Stimulated activated CD8-positive, alpha-beta memory T cell treated with anti-CD3 and anti-CD28 coated beads, Interleukin-15, amount 100 ng/mL, for 24 hours (primary cell): ENCODE results near the gene STAB2.

Source experiments
- DNase-seq: peaks from one replicate; pipeline ENCODE4 v3.0.0-alpha.2; 2020; ENCODE audit warnings: low read depth

Gene STAB2

GRCh38 chr12:103782399-103782798 is 195.3 kb downstream of the STAB2 start:
- no peak for DNase-seq

DNA sequence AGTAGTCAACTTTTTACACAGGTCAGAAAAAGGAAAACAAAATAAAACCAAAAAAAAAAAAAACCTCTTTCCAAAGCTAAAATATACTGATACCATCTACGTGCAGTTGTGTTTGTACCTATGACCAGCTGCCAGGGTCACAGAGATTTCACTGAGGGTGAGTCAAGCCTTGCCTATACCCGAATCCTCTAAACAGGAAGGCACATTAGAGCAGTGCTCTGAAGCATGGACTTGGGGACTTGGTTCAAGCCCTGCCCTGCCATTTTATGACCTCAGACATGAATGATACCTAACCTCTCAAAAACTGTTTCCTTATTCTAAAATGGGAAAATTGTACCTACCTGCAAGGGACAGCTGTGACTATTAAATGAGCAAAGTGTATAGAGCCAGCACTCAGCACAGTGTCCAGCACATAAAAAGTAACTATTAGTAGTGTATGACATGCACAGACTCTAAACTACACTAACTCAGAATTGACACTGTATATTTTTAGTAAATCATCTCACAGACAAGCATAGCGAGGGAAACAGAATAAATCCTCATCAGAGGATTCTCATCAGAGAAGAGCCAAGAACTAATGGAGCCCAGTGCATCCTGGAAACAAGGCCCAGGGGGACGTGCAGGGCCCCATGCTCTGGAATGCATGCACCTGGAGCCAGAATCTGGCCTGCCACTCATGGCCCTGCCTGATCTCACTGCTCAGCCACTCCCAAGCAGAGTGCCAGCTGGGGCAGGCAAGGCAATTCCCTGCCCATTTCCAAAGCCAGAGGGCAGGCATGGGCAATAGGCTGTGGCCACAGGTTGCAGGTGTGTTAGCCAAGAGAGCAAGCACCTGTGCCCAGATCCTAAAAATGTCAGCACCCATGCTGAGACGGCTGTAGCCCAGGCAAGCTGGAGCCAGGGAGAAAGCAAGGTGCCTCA is 196.9 kb downstream of the STAB2 start:
- DNase-seq: no peak

DNA sequence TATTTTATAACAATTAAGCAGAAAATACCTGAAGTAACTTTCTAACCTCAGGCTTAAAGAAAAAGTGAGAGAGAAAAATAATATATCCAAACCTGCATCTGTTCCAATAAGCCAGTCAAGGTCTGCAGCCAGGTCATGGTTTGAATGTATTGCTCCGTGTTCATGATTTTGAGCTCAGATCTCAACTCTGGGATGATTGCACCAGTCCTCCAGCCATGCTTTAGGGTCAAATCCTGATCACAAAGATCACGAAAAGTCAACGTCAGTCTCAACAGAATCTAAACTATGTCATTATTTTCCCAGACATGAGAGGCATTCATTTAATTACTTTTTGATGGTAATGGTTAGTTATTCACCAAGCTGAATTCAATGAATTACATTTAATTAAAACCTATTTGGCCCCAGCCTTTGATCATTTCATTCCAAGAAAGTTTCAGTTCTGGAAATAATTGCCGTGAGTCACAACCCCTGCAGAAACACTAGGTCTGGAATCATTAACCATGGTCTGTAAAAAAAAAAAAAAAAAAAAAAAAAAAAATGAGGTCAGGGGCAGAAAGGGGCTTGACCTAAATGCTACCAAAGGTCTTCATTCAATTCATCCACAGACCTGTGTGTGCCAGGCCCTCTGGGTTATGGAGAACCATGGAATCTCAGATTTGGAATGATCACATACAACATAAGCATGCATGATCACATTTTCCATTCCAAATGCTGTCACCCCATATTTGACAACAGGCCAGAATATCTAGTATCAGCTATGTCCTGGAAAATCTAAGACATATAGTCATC is 198.4 kb downstream of the STAB2 start:
- no peak for DNase-seq

- no peak for DNase-seq
Observed at GRCh38 chr12:103786201-103786600, 199.1 kb downstream of the STAB2 start.

DNA sequence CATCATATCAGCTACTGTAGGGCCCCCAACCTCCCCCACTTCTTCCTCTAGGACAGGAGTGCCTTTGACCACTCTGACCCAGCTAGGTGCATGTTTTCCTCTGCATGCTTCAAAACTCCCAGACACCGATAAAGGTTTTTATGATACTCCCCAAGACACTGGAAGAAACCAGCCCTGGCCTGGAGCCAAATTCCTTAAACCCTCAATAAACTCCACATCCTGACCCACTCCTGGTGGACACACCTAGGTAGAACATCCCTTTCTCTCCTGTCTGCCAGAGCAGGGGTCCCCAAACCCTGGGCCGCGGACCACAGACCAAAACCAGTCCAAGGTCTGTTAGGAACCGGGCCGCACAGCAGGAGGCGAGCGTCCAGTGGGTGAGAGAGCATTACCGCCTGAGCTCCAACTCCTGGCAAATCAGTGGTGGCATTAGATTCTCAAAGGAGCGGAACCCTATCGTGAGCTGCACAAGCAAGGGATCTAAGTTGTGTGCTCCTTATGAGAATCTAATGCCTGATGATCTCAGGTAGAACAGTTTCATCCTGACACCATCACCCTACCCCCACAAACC is 204.4 kb downstream of the STAB2 start:
- no peak for DNase-seq

- no peak for DNase-seq
Observed at GRCh38 chr12:103793046-103793445, 206.0 kb downstream of the STAB2 start.

DNA sequence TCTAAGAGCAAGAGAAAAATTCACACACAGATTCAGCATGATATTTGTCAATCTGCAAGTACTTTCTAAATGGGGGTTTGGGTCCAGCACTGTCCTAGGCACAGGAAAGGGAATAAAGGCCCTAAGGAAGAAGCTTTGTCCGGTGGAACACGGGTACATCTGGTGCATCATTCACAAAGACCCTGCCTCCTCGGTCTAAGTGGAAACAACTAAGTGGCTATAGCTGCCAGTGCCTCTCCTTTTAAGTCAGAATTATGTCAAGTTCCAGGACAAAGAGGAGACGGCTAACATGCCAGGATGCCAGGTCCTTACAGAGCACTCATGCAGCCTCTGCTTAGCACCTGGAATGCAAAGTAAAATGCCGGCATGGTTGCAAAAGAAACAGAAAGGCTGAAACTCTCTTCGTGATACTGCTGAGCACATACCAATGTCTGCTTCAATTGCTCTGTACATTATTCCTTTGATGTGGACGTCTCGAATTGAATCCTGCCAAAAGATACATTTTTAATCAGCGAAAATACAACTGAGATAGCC is 206.5 kb downstream of the STAB2 start:
- no peak for DNase-seq

GRCh38 chr12:103794309-103795213 is 207.5 kb downstream of the STAB2 start:
- DNase-seq: no peak

DNA sequence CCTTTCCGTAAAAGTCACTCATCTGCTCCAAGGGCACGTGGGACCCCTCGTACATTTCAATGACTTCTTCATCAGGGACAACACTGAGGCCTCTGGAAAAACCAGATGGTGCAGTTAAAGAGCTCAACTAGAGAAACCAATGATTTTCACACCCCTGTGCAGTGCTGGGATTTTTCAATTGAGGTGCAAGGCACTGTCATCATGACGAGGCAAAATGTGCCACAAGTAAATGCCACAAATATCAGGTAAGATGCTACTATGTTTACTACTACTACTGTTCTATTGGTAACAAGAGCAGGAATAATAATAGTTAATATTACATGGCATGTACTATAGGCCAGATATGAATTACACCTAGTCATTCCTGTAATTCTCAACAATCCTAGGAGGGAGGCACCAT is 211.5 kb downstream of the STAB2 start:
- no peak for DNase-seq

- no peak for DNase-seq
Observed at GRCh38 chr12:103799504-103799856, 212.4 kb downstream of the STAB2 start.

- DNase-seq: no peak
Observed at GRCh38 chr12:103799857-103800771, 213.0 kb downstream of the STAB2 start.

- no peak for DNase-seq
Observed at GRCh38 chr12:103801709-103802585, 214.9 kb downstream of the STAB2 start.

DNA sequence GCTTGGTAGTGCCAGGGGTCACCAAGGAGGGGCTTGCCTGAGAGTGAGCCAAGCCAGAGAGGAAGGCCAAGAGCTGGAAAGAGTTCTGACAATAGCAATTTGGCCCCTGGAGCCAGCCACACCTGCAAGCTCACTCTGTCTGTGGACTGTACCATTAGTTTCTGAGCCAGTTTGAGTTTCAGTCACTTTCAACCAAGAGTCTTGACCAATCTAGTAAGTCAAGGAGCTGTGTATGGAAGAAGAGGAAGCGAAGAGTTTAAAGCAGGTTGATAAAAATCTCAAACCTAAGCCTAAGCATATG is 215.5 kb downstream of the STAB2 start:
- no peak for DNase-seq

- DNase-seq: no peak
Observed at GRCh38 chr12:103803847-103804246, 216.8 kb downstream of the STAB2 start.

GRCh38 chr12:103805655-103806360 is 218.7 kb downstream of the STAB2 start:
- DNase-seq: no peak

DNA sequence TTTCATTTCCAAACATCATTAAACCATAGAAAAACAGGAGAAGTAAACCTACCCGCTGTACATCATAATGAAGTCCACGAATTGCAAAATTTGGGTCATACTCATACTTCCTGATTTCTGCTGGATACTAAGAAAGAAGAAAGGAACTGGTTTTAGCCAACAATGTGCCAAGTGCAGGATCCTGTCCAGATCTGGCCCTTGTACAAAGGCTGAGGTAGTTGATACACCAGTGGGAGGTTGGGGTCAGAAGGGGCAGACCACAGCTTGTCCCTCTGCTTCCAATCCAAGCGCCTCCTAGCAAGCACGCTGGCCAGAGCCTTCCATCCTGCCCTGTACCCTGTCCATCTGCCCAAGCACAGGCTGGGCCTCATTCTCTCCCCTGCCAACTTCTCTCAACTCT is 219.7 kb downstream of the STAB2 start:
- DNase-seq: no peak

DNA sequence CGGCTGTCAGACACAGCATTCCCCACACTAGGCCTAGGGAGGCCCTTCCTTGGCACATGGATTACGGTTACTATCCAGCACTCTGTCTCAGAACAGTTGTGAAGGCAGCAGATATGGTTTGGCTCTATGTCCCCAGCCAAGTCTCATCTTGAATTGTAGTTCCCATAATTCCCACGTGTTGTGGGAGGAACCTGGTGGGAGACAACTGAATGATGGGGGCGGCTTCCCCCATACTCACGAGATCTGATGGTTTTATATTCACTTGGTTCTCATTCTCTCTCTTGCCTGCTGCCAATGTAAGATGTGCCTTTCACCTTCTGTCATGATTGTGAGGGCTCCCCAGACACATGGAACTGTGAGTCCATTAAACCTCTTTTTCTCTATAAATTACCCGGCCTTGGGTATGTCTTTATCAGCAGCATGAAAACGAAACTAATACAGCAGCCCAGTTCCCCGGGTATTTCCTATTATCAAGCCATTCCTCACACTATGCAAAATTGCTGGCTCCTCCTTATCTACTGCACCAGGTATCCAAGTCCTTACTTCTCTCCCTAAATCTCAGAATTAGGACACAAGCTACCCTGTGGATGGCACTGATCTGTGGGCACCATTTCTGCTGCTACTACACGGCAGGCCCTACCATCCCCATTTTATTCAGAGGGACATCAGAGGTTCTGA is 220.6 kb downstream of the STAB2 start:
- DNase-seq: no peak

DNA sequence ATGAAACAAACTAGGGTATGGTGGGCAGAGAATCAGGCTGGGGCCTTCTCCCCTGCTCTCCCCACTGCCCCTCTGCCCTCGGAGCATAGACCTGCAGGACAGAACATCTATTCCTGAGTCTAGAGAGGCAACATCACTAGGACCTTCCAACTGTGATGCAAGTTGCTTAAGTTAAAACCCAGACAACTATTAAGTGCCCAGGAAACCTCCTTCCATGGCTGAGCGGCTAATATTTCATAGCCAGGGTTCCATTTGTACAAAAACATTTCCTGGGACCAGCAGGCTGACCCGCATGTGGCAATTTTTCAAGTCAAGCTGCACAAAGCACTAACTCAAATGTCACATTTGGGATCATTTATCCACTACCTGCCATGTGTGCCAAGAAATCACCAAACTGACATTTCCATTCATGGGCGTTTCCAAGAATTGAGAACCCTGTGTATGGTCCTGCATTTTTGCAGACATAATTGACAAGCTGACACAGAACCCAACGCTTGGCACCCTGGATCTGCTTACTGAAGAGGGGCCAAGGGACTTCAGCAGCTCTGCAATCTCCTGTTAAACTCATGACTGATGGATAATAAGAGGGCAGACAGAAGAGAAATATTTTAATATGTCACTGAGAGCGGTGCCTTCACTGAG is 221.3 kb downstream of the STAB2 start:
- no peak for DNase-seq
